ENCODE results near the gene TMEM51. TPM values are rescaled to one million over a fixed set of nuclear protein-coding genes. Genes with fewer than 3 reads are reported as not detected.

The TMEM51 gene
- total and polyA plus RNA-seq, 2 of the 13 experiments (the other 11 are each of a cell fraction or from before 2014, with no cell fraction given) = 12.2 to 22.3 TPM

DNA sequence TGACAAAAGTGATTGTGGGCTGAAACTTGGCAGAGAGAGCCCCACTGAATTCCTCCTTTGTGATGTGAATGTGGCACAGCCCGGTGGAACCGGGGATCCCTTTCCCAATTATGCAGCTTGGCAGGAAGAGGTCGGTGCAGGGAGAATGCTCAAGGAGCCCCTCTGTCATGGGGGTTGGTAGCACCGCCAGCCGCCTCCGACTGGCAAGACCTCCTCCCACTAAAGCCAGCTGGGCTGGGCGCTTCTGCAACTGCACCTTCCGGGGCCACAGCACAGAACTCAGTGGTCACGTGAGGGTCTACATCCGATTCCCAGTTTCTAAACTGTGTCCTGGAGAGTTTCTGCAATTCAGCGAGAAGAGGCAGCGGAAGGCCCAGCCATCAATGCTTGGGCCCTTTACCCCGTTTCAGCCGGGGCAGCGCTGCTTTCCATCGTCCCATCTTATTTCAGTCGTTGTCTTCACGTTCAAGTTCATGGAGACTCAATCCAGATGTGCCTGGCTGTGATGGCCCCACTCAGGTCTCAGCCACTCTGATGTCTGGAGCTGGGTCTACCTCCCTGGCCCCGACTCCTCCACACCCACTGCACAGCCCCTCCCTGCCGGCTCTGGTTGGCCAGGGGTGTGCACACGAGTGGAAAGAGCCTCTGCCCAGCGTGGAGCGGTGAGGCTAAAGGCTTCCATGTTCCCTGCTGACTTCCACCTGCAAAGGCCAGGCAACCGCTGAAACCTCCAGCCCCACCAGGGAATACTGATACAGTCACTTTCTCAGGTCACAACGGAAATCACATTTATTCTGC is 53.7 kb downstream of the TMEM51 start:
- H3K27ac ChIP-seq (ENCODE audit: extremely low read length, insufficient read depth, low read length) = peak overlapping the region; percentile 14
- no peaks in the 10 kb centered on the region for H3K9me3 ChIP-seq (ENCODE audit: low read length)
- H3K36me3 ChIP-seq (replicated peaks in 1 of 2; ENCODE audit: control insufficient read depth in 1 of 2, insufficient read depth in 2 of 2, low read length in 2 of 2) = peaks cover 1 to 17% of the 10 kb centered on the region in 2 experiments
- peak overlapping the region; percentile 42 for H3K4me2 ChIP-seq (ENCODE audit: low read depth, low read length)
- in situ Hi-C loops (cut with HindIII; ENCODE audit: extremely low pct_ligation_motif_present, low pct_unique_long_range_greater_than_20kb) (no loop called here), intact Hi-C loops (cut with micrococcal nuclease; ENCODE audit: unreplicated experiment) (loop anchor here (2.0 kb wide), 2 partner anchors 66 to 96 kb away; no protein-coding TSS in a partner anchor)
- no peaks in the 10 kb centered on the region for H3K27me3 ChIP-seq (ENCODE audit: control insufficient read depth in 1 of 2, insufficient read depth in 2 of 2, low read length in 2 of 2)
- ChIA-PET CTCF (ENCODE audit: low intra/inter-chr PET ratio, low total read pairs) (no interaction called here), POLR2A (interaction anchor here (1.6 to 1.7 kb wide), 2 partner anchors 25 to 54 kb away, joined by 3 to 8 read pairs; partner anchors contain the start of gene TMEM51)
- H3K9ac ChIP-seq (ENCODE audit: insufficient read depth, low read depth, low read length) = no peak overlapping the region
- no peak for DNase-seq (ENCODE audit: low spot score)
- H4K20me1 ChIP-seq (ENCODE audit: insufficient read depth, low read length) = peaks cover 14% of the 10 kb centered on the region; the same call in 1 of the 2 replicates
- peaks cover 14% of the 10 kb centered on the region for H3K79me2 ChIP-seq (ENCODE audit: insufficient read depth, low read length)
- ATAC-seq = peak; percentile 15; the same call in 2 of the 3 replicates
- no peak for FAIRE-seq
- WGBS (ENCODE audit: low lambda C conversion rate) = 80% methylated on average over 24 of the region's 25 CpGs
- peaks cover 48% of the 10 kb centered on the region for H3K4me1 ChIP-seq (ENCODE audit: insufficient read depth, low read length)
- H3K4me3 ChIP-seq (replicated peaks in 1 of 3; ENCODE audit: insufficient read depth in 1 of 3, low read depth in 2 of 3, low read length in 3 of 3) = no peak overlapping the region
- BruUV-seq (replicated peaks) = no TSS peak
- no peak overlapping the region for H2AFZ ChIP-seq (ENCODE audit: low read length)
- TF ChIP-seq, protein P1, sequence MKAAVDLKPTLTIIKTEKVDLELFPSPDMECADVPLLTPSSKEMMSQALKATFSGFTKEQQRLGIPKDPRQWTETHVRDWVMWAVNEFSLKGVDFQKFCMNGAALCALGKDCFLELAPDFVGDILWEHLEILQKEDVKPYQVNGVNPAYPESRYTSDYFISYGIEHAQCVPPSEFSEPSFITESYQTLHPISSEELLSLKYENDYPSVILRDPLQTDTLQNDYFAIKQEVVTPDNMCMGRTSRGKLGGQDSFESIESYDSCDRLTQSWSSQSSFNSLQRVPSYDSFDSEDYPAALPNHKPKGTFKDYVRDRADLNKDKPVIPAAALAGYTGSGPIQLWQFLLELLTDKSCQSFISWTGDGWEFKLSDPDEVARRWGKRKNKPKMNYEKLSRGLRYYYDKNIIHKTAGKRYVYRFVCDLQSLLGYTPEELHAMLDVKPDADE (CRISPR knock-in tag; IDR thresholded peaks at IDR 0.05) = no peak
- TF ChIP-seq TBL1XR1 (IDR thresholded peaks at IDR 0.05; ENCODE audit: borderline replicate concordance, low read length, partially characterized antibody) (no peak), ARID4A (CRISPR knock-in tag; IDR thresholded peaks at IDR 0.05; ENCODE audit: borderline replicate concordance) (no peak), NFKB2 (CRISPR knock-in tag; IDR thresholded peaks at IDR 0.05; ENCODE audit: borderline replicate concordance) (no peak), ZNF790 (CRISPR knock-in tag; IDR thresholded peaks at IDR 0.05; ENCODE audit: borderline replicate concordance) (no peak), ZFP90 (CRISPR knock-in tag; IDR thresholded peaks at IDR 0.05; ENCODE audit: borderline replicate concordance) (no peak), ZNF703 (CRISPR knock-in tag; IDR thresholded peaks at IDR 0.05; ENCODE audit: borderline replicate concordance) (no peak), LCORL (IDR thresholded peaks at IDR 0.05) (no peak), LCORL (CRISPR knock-in tag; IDR thresholded peaks at IDR 0.05) (no peak), DDIT3 (CRISPR knock-in tag; IDR thresholded peaks at IDR 0.05) (no peak), ZNF580 (CRISPR knock-in tag; IDR thresholded peaks at IDR 0.05; ENCODE audit: borderline replicate concordance, low read depth) (no peak)
- TF ChIP-seq, protein P2, sequence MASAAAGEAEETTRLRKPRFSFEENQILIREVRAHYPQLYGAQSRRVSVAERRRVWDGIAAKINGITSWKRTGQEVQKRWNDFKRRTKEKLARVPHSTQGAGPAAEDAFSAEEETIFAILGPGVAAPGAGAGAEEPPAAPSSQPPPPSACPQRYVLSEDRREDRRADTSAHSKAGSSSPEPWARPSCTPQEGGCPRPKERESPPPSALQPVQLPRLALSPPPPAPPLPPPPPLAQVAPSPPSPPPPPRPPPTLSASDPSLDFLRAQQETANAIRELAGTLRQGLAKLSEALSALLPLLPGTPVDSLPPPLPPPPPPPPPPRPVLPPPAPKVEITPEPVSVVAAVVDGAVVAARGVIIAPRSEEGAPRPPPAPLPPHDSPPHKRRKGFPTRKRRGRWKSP (CRISPR knock-in tag; IDR thresholded peaks at IDR 0.05) = no peak
